ENCODE data around the gene PTPRD.

Gene PTPRD

DNA sequence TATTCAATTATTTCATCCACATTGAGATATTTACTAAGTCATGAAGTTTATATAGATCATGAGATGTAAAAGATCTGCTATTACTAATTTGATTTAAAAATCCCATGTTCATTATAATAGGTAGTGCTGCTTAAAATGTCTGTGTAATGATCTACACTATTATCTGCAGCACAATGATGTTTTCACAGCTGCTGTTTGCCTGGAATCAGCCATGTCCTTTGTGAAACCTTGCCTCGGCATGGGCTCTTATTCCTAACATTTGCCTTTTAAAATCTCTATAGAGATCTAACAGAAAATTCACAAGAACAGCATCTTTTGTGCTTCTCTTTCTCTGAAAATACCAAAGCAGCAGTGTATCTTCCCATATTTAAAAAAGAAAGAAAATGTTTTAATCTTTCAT is 444.6 kb downstream of the PTPRD start:
- FAIRE-seq (no peak), DNase-seq (ENCODE audit: insufficient read length, low spot score) (no peak)
- TF ChIP-seq, protein P1, sequence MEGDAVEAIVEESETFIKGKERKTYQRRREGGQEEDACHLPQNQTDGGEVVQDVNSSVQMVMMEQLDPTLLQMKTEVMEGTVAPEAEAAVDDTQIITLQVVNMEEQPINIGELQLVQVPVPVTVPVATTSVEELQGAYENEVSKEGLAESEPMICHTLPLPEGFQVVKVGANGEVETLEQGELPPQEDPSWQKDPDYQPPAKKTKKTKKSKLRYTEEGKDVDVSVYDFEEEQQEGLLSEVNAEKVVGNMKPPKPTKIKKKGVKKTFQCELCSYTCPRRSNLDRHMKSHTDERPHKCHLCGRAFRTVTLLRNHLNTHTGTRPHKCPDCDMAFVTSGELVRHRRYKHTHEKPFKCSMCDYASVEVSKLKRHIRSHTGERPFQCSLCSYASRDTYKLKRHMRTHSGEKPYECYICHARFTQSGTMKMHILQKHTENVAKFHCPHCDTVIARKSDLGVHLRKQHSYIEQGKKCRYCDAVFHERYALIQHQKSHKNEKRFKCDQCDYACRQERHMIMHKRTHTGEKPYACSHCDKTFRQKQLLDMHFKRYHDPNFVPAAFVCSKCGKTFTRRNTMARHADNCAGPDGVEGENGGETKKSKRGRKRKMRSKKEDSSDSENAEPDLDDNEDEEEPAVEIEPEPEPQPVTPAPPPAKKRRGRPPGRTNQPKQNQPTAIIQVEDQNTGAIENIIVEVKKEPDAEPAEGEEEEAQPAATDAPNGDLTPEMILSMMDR (IDR thresholded peaks at IDR 0.05; ENCODE audit: insufficient read depth, missing control alignments), result no peak

- DNase-seq (ENCODE audit: insufficient read length, low spot score) (no peak), FAIRE-seq (no peak)
- TF ChIP-seq, protein P1 (IDR thresholded peaks at IDR 0.05; ENCODE audit: insufficient read depth, missing control alignments), result no peak
Measured at GRCh38 chr9:10148796-10149195, 464.0 kb downstream of the PTPRD start.

DNA sequence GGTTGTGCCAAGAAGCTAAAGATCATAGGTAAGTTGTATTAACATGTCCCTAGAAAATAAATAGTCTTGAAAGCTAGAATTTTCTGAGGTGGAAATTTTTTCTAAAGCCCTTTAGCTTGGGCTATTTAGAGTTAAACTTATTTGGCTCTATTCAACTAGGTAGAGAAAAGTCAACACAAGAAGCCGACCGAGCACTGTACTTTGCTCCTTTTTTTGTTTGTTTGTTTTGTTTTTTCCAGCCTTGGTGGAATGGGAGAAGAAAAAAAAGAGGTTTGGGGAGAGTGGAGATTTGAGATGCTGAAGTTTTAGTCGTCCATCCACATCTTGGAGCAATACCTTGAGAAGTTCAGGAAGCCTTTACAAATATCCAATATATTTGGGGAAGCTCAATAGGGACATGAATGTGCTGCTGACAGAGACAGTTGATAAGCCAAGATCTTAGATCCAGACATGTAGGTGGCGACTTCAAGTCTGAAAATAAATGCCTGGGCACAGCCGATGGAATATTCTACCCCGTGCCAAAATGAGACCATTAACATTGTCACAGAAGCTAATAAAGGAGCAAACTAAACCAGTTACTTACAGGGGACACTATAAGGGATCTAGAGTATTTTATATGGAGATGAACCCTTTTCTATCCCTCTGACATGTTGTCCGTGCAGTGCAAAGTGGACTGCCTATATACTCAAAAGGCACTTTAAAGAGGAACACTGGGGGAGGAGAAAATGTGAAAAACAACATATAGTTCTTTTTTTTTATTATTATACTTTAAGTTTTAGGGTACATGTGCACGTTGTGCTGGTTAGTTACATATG is 466.1 kb downstream of the PTPRD start:
- FAIRE-seq (no peak), DNase-seq (ENCODE audit: insufficient read length, low spot score) (no peak)
- TF ChIP-seq, protein P1 (IDR thresholded peaks at IDR 0.05; ENCODE audit: insufficient read depth, missing control alignments), result no peak

DNA sequence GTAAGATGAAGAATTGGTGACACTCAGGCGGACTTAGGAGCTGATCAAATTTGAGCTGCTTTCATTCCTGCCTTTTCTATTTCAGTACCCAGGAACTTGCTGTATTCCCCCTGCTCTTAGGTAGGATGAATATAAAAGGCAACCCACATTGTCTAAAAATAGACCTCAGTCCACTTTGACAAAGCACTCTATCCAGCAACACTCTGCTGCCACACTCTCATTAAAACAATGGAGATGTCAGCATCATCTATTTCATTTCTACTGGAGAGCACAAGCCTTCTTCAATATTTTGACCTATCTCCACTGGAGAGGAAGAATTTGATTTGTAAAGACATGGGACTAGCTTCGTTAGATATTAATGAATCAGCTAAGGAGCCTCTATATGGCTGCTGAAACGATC is 468.4 kb downstream of the PTPRD start:
- no peak for DNase-seq (ENCODE audit: insufficient read length, low spot score)
- TF ChIP-seq, protein P1 (IDR thresholded peaks at IDR 0.05; ENCODE audit: insufficient read depth, missing control alignments), result no peak
- no peak for FAIRE-seq

GRCh38 chr9:10135553-10135952 is 477.2 kb downstream of the PTPRD start:
- TF ChIP-seq, protein P1 (IDR thresholded peaks at IDR 0.05; ENCODE audit: insufficient read depth, missing control alignments), result no peak
- DNase-seq (ENCODE audit: insufficient read length, low spot score), result no peak
- no peak for FAIRE-seq

DNA sequence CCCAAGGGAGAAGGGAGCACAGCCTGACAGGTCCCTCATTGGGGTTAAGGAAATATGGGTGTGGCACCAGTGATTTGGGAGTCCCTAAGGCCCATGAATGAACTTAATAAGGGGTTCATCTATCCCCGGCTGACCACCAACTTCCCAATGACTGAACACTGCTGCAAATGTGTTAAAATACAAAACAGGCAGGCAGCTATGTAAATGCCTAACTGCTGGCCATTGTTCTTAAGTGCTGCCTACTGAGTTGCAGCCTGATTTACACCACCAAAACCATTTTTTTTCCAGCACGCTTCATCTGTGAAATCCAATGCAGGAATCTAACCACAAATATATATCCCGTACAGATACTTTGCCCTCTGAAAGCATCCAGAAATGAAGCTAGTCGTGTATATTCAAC is 478.5 kb downstream of the PTPRD start:
- no peak for DNase-seq (ENCODE audit: insufficient read length, low spot score)
- FAIRE-seq, result no peak
- TF ChIP-seq, protein P1 (IDR thresholded peaks at IDR 0.05; ENCODE audit: insufficient read depth, missing control alignments), result no peak

- FAIRE-seq, result no peak
- TF ChIP-seq, protein P1 (IDR thresholded peaks at IDR 0.05; ENCODE audit: insufficient read depth, missing control alignments), result no peak
- DNase-seq (ENCODE audit: insufficient read length, low spot score), result no peak
Measured at GRCh38 chr9:10130061-10130675, 482.6 kb downstream of the PTPRD start.
